ELR (cell line): ENCODE data around the gene SNX8.
A peak's percentile ranks its signal among the peaks of the same experiment; 100 is the strongest.

Experiments used
- DNase-seq: peaks from one replicate; pipeline ENCODE4 v3.0.0-alpha.2; 2015; ENCODE audit warnings: low read depth

SNX8 gene

GRCh38 chr7:2243458-2243857 is 70.8 kb downstream of the SNX8 start:
- no peak for DNase-seq

GRCh38 chr7:2242541-2243429 is 71.5 kb downstream of the SNX8 start:
- peak; percentile 69 for DNase-seq

DNA sequence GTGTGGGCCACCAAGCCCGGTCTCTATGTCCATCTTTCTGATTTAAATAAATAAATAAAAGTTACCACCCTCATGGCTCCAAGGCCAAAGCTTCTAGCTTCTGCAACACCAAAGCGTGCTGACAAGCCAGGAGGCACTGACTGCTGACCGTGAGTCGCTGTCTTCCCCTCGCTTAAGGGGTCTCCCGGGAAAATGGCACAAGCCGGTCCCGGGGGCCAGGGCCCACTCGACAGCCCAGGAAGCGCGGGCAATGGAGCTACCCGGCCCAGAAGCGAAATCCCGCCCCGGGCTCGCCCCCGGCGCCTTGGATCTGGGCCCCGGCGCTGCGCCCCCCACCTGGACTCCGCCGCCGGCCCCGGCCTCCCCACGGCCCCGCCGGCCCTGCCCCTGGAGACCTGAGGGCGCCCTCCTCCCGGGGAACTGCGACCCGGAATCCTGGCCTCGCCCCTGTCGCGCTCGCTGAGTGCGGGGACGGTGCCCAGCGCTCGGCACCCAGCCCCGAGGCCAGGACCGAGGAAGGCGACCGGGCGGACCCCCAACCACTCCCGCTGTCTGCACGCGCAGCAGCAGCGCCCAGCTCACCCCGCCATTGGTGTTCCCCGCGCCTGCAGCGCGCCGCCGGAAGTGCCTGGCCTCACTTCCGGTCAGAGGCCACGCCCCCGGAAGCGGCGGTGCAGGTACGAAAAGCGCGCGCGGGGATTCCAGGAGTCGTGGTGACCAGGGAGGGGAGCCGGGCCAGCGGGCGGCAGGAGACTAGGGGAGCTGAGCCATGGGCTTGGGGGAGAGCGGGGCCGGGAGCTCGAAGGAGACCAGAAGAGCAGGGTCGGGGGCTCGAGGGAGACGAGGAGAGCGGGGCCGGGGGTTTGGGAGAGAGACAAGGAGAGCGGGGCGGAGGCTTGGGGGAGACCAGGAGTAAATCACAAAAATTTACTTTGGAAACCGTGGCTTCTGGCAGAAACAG is 72.4 kb downstream of the SNX8 start, which contains the start of the genes MRM2 and NUDT1:
Gene MRM2, minus strand, starts transcription at position 626 of the 961 bp plus-strand sequence. Its CDS starts 36 bp downstream, at position 590.
Gene NUDT1, plus strand, starts transcription at position 647 of the 961 bp plus-strand sequence. CDS start 2,349 bp downstream, outside the sequence.
- peak; percentile 89 for DNase-seq

DNA sequence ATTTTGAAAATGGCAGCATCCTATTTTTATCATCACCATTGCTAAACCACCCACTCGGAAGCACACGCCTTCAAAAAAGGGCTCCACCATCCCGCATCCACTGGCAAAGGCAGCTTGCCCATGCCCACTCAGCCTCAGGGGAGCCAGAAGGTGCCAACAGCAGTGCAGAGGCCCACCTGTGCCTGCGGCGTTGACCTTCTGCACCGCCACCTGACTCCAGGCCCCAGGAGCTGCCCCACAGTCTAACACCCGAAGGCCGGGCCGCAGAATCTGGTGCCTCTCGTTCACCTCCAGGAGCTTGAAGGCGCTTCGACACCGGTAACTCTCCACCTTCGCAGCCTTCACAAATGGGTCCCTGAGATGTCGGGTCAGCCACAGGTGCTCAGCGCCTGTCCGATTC is 75.0 kb downstream of the SNX8 start:
- no peak for DNase-seq

DNA sequence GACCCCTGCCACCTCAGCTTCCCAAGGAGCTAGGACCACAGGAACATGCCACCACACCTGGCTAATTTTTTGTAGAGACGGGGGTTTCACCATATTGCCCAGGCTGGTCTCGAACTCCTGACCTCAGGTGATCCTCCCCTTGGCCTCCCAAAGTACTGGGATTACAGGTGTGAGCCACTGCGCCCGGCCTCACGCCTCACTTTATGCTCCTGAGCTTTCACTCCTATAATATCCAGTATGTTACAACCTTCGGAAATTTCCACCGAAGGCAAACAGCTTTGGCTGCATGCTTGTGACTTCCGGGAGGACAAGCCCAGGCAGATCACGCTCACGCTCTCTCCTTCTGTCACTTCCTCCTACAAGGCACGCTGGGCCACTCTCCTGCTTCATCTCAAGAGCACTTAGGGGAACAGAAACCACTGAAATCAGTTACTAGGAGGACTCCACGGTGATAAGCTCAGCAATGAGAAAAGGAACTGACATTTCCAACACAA is 77.1 kb downstream of the SNX8 start:
- no peak for DNase-seq

DNA sequence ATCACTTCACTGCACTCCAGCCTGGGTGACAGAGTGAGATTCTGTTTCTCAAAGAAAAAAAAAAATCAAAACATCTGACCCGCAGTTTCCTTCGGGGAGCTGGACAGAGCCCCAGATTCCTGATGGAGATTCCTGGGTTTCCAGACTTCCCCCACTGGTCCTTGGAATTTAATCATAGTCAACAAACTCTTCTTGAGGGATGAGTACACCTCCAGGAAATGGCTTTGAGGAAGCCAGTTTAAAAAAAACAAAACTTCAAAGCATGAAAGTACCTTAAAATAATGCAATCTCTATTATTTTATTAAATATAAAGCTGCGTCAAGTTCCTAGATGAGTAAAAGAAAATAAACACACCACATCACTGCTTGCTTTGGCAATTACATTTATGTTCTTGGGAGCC is 80.3 kb downstream of the SNX8 start:
- peak; percentile 31 for DNase-seq

GRCh38 chr7:2232766-2233520 is 81.3 kb downstream of the SNX8 start, which contains the start of gene MAD1L1:
Gene MAD1L1 (minus strand): TSS chr7:2232945. CDS start chr7:2230133, 2,812 bp downstream.
- DNase-seq = peak; percentile 97

- DNase-seq = peak; percentile 57
Measured at GRCh38 chr7:2231992-2232765, 82.1 kb downstream of the SNX8 start.

GRCh38 chr7:2230882-2231281 is 83.4 kb downstream of the SNX8 start:
- no peak for DNase-seq

GRCh38 chr7:2230226-2230625 is 84.0 kb downstream of the SNX8 start:
- no peak for DNase-seq

- DNase-seq = no peak
Measured at GRCh38 chr7:2229467-2229866, 84.8 kb downstream of the SNX8 start.

DNA sequence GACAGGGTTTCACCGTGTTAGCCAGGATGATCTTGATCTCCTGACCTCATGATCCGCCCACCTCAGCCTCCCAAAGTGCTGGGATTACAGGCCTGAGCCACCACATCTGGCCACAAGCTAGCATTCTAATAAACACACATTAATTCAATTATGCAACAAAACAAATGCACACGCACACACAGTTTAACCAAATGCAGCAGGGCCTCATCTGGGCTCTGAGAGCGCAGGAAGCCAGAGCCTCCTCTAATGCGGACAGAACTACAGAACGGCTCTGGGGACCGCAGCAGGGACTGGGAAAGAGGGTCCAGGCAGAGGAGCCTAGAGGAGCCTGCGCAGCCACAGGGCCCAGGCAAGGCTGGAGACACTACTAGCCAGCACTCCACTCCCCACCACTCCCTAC is 85.3 kb downstream of the SNX8 start:
- DNase-seq = no peak

DNA sequence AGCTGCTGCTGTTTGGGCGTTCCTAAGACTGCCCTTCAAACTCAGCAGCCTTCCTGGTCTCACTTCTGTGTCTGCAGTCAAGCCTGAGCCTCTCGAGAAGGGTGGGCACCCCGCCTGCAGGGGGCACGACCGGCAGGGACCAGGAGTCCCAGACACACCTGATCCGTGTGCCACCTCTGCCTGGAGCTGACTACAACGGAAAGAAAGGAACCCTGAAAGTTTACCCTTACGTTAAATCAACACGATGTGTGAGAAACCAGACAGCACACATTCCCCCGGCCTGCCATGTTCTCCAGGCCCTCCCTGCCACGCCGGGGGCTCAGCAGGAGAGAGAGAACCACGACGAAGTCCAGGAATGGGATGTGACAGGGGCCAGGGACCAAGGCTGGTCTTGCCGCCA is 86.5 kb downstream of the SNX8 start:
- no peak for DNase-seq

GRCh38 chr7:2225830-2226229 is 88.4 kb downstream of the SNX8 start:
- no peak for DNase-seq

GRCh38 chr7:2225336-2225735 is 88.9 kb downstream of the SNX8 start:
- DNase-seq = no peak

- DNase-seq = no peak
Measured at GRCh38 chr7:2224934-2225333, 89.3 kb downstream of the SNX8 start.

DNA sequence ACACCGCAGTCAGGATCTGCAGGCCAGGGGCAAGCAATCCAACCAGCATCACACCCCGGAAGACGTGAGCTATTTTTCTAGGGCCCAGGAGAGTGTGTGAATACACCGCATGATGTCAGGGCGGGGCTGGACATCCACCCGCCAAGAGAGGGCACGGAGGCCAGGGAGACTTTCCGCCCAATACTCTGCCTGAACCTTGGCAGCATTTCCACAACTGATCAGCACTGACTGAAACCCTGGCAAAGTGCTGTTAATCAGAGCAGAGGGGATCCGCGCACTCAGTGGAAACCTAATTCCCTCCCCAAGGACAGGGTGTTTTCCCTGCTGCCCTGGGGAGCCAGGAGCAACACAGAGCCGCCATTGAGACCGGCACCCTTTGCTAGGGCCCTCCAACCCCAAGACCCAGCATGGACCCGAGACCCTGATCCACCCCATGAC is 89.7 kb downstream of the SNX8 start:
- no peak for DNase-seq

DNA sequence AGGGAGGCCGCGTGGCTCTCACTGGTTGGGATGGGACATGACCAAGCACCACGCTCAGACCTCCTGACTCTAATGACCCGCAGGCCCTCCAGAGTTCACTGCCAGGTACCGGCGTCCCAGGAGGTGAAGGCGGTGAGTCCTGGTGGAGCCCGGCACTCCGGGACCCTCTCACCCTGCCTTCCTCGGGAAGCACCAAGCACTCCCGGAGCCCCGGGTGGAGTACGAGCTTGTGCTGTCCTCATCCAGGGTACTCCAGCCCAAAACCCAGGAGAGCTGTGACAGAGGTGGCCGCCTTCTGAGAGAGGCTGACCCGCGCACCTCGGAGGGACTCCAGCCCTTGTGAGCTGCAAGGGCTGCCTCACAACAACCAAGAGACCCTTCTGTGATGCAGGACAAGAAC is 90.9 kb downstream of the SNX8 start:
- DNase-seq = no peak

GRCh38 chr7:2222516-2222915 is 91.7 kb downstream of the SNX8 start:
- no peak for DNase-seq

GRCh38 chr7:2220954-2221353 is 93.3 kb downstream of the SNX8 start:
- DNase-seq = no peak

DNA sequence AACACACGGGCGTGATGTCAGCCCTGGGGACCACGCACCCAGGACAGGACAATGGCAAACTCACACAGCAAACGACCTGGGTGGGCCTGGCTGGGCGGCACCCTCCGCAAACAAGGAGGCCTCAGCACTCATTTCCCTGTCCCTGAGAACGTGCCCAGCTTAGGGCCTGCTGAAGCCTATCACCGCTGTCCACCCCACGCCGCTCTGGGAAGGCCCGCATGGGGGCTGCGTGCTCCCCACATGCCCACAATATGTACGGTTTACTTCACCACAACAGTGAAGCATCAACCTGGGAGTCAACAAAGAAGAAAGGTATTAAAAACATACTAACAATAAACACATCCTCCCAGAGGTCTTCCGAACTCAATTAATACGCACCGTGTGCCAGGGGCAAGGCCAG is 93.7 kb downstream of the SNX8 start:
- no peak for DNase-seq
